K562 (cell line): Measurements from ENCODE around the gene PRDX4. TPM values are rescaled to one million over a fixed set of nuclear protein-coding genes. Genes with fewer than 3 reads are reported as not detected.
A peak's percentile ranks its signal among the peaks of the same experiment; 100 is the strongest.

Source experiments
- BCOR ChIP-seq: fragments of 450-650 bp; IDR thresholded peaks from 2 replicates; pipeline ENCODE4 v1.6.1; 2016
- CHD4 ChIP-seq: fragments of 200-600 bp; sonication (generic); IDR thresholded peaks from 3 replicates; pipeline ENCODE4 v1.6.1; 2012; ENCODE audit warnings: low read depth, mild to moderate bottlenecking, mixed read lengths, low read length, inconsistent platforms; ENCODE audit not compliant: insufficient read depth, insufficient replicate concordance, poor library complexity, severe bottlenecking
- HNRNPL ChIP-seq: fragments of 200-400 bp; formaldehyde crosslinking; IDR thresholded peaks from 2 replicates; pipeline ENCODE4 v1.6.1; 2017; ENCODE audit warnings: low read depth, mild to moderate bottlenecking, low read length
- MEF2A ChIP-seq: IDR thresholded peaks from 2 replicates; pipeline ENCODE4 v1.6.1; 2011; ENCODE audit warnings: low read depth, mild to moderate bottlenecking, low read length, moderate library complexity; ENCODE audit not compliant: control insufficient read depth
- MXI1 ChIP-seq: IDR thresholded peaks from 2 replicates; pipeline ENCODE4 v1.6.1; 2011; ENCODE audit warnings: low read depth, mild to moderate bottlenecking, improper control_type of control experiment, low read length
- SRF ChIP-seq, 2 experiments: fragments of 250-450, 450-650 bp in 1 of 2; sonication (Bioruptor Pico) in 1 of 2; sonication (generic) in 1 of 2; formaldehyde crosslinking; IDR thresholded peaks; 2 replicates each; pipeline versions ENCODE4 v1.5.0 to v1.5.1; 2020 to 2022; ENCODE audit warnings: mild to moderate bottlenecking in 1 of 2, missing genetic modification reagents in 1 of 2
- TAF1 ChIP-seq: IDR thresholded peaks from 2 replicates; pipeline ENCODE4 v1.6.1; 2011; ENCODE audit warnings: mild to moderate bottlenecking, low read length, moderate library complexity; ENCODE audit not compliant: insufficient read depth, control insufficient read depth, severe bottlenecking; ENCODE audit errors: extremely low read depth
- TBL1XR1 ChIP-seq, 2 experiments: IDR thresholded peaks; 2 replicates each; pipeline ENCODE4 v1.6.1; 2012; ENCODE audit warnings: improper control_type of control experiment in 2 of 2, low read length in 2 of 2, mild to moderate bottlenecking in 1 of 2
- ZNF41 ChIP-seq: fragments of 250-450 bp; sonication (Bioruptor Pico); conservative IDR thresholded peaks from 2 replicates; pipeline ENCODE4 v1.4.0; 2020; ENCODE audit warnings: mild to moderate bottlenecking
- polyA plus RNA-seq, 8 experiments: library from polyadenylated mRNA; depleted of rRNA in 4 of 8; stranded (reverse) in 5 of 8; unstranded in 3 of 8; fragments of >200 nt; fragmentation: Nextera tagmentation in 2 of 8; fragmentation: Illumina TruSeq in 1 of 8; extraction: Ambion mirVana in 2 of 8; extraction: Trizol in 1 of 8; gene quantifications; 2 replicates each; pipeline versions ENCODE4 v1.2.1 to v1.2.3, GENCODE V29; 2011 to 2014; ENCODE audit warnings: inconsistent platforms in 1 of 8, missing spikeins in 1 of 8
- total RNA-seq, 7 experiments: library from RNA; depleted of rRNA in 6 of 7; stranded (reverse); fragments of >200 nt in 6 of 7; fragmentation: Illumina TruSeq in 2 of 7; extraction: Trizol in 2 of 7; gene quantifications; 2 replicates each; pipeline versions ENCODE4 v1.2.1 to v1.2.3, GENCODE V29; 2011 to 2021; ENCODE audit warnings: low replicate concordance in 1 of 7
- TF ChIP-seq, protein P1 (sequence below): fragments of 450-650 bp; IDR thresholded peaks from 2 replicates; pipeline ENCODE4 v1.6.1; 2018; ENCODE audit not compliant: partially characterized antibody
- TF ChIP-seq, protein P2 (sequence below): sonication (generic); formaldehyde crosslinking; IDR thresholded peaks from 2 replicates; pipeline ENCODE4 v1.8.1; 2022; ENCODE audit warnings: missing genetic modification reagents
- TF ChIP-seq, protein P3 (sequence below): fragments of 450-650 bp; IDR thresholded peaks from 2 replicates; pipeline ENCODE4 v1.7.1; 2018; ENCODE audit warnings: mild to moderate bottlenecking, low read depth; ENCODE audit not compliant: partially characterized antibody
- TF ChIP-seq, protein P4 (sequence below): sonication (generic); formaldehyde crosslinking; IDR thresholded peaks from 2 replicates; pipeline ENCODE4 v1.8.0; 2022; ENCODE audit warnings: mild to moderate bottlenecking, missing genetic modification reagents, borderline replicate concordance

The PRDX4 gene
- total and polyA plus RNA-seq, 9 of the 15 experiments (the other 6 are each of a cell fraction or from before 2014, with no cell fraction given): 28.6 to 253 (median 153) TPM

DNA sequence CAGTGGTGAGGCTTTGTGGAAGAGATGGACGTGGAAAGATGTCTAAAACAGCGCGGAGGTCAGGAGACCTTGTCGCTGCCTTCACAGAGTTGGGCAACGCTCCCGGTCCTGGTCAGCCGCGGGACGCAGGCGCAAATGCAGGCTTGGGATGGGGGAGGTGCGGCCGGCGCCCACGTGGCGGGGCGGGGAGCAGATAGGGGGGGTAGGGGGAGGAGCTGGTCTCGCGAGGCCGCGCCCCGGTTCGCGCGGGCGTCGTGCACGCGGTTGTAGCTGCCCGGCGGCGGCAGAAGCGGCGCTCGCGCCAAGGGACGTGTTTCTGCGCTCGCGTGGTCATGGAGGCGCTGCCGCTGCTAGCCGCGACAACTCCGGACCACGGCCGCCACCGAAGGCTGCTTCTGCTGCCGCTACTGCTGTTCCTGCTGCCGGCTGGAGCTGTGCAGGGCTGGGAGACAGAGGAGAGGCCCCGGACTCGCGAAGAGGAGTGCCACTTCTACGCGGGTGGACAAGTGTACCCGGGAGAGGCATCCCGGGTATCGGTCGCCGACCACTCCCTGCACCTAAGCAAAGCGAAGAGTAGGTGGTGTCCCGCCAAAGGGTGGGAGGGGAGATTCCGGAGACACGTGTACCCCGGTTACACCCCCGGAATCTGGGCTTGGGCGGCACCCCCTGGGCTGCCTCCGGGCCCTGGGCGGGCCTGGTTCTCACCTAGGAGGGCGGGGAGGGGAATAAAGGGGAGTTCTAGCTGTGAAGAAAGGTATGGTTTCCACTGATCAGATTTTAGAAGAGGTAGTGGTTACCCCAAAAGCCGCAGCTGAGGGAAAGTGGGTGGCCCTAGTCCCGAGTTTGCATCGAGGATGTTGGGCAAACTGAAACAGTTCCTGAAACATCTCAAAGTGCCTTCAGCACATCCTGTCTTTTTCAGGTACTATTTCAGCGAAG, at the start of gene PRDX4 (continued):
- TF ChIP-seq CHD4 (no peak), ZNF41 (CRISPR knock-in tag) (no peak), SRF (CRISPR knock-in tag; IDR thresholded peaks at IDR 0.05) (no peak), HNRNPL (no peak), TBL1XR1 (IDR thresholded peaks at IDR 0.05; ENCODE audit: low read length in 2 of 2) (no peak), MXI1 (peak; percentile 60), MEF2A (no peak), TAF1 (peak; percentile 70), BCOR (no peak)
- TF ChIP-seq, protein P1, sequence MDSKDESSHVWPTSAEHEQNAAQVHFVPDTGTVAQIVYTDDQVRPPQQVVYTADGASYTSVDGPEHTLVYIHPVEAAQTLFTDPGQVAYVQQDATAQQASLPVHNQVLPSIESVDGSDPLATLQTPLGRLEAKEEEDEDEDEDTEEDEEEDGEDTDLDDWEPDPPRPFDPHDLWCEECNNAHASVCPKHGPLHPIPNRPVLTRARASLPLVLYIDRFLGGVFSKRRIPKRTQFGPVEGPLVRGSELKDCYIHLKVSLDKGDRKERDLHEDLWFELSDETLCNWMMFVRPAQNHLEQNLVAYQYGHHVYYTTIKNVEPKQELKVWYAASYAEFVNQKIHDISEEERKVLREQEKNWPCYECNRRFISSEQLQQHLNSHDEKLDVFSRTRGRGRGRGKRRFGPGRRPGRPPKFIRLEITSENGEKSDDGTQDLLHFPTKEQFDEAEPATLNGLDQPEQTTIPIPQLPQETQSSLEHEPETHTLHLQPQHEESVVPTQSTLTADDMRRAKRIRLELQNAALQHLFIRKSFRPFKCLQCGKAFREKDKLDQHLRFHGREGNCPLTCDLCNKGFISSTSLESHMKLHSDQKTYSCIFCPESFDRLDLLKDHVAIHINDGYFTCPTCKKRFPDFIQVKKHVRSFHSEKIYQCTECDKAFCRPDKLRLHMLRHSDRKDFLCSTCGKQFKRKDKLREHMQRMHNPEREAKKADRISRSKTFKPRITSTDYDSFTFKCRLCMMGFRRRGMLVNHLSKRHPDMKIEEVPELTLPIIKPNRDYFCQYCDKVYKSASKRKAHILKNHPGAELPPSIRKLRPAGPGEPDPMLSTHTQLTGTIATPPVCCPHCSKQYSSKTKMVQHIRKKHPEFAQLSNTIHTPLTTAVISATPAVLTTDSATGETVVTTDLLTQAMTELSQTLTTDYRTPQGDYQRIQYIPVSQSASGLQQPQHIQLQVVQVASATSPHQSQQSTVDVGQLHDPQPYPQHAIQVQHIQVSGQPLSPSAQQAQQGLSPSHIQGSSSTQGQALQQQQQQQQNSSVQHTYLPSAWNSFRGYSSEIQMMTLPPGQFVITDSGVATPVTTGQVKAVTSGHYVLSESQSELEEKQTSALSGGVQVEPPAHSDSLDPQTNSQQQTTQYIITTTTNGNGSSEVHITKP: no peak
- TF ChIP-seq, protein P2, sequence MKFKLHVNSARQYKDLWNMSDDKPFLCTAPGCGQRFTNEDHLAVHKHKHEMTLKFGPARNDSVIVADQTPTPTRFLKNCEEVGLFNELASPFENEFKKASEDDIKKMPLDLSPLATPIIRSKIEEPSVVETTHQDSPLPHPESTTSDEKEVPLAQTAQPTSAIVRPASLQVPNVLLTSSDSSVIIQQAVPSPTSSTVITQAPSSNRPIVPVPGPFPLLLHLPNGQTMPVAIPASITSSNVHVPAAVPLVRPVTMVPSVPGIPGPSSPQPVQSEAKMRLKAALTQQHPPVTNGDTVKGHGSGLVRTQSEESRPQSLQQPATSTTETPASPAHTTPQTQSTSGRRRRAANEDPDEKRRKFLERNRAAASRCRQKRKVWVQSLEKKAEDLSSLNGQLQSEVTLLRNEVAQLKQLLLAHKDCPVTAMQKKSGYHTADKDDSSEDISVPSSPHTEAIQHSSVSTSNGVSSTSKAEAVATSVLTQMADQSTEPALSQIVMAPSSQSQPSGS (CRISPR knock-in tag): no peak
- TF ChIP-seq, protein P3, sequence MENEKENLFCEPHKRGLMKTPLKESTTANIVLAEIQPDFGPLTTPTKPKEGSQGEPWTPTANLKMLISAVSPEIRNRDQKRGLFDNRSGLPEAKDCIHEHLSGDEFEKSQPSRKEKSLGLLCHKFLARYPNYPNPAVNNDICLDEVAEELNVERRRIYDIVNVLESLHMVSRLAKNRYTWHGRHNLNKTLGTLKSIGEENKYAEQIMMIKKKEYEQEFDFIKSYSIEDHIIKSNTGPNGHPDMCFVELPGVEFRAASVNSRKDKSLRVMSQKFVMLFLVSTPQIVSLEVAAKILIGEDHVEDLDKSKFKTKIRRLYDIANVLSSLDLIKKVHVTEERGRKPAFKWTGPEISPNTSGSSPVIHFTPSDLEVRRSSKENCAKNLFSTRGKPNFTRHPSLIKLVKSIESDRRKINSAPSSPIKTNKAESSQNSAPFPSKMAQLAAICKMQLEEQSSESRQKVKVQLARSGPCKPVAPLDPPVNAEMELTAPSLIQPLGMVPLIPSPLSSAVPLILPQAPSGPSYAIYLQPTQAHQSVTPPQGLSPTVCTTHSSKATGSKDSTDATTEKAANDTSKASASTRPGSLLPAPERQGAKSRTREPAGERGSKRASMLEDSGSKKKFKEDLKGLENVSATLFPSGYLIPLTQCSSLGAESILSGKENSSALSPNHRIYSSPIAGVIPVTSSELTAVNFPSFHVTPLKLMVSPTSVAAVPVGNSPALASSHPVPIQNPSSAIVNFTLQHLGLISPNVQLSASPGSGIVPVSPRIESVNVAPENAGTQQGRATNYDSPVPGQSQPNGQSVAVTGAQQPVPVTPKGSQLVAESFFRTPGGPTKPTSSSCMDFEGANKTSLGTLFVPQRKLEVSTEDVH: no peak
- TF ChIP-seq, protein P4, sequence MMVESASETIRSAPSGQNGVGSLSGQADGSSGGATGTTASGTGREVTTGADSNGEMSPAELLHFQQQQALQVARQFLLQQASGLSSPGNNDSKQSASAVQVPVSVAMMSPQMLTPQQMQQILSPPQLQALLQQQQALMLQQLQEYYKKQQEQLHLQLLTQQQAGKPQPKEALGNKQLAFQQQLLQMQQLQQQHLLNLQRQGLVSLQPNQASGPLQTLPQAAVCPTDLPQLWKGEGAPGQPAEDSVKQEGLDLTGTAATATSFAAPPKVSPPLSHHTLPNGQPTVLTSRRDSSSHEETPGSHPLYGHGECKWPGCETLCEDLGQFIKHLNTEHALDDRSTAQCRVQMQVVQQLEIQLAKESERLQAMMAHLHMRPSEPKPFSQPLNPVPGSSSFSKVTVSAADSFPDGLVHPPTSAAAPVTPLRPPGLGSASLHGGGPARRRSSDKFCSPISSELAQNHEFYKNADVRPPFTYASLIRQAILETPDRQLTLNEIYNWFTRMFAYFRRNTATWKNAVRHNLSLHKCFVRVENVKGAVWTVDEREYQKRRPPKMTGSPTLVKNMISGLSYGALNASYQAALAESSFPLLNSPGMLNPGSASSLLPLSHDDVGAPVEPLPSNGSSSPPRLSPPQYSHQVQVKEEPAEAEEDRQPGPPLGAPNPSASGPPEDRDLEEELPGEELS: no peak
